GM19035 (cell line): Measurements from ENCODE around the gene MLKL.

ENCODE experiments used
- ATAC-seq: cut with Tn5 transposase; IDR thresholded peaks from one replicate; pipeline ENCODE4 v1.9.1; 2021; ENCODE audit not compliant: unreplicated experiment

The MLKL gene

DNA sequence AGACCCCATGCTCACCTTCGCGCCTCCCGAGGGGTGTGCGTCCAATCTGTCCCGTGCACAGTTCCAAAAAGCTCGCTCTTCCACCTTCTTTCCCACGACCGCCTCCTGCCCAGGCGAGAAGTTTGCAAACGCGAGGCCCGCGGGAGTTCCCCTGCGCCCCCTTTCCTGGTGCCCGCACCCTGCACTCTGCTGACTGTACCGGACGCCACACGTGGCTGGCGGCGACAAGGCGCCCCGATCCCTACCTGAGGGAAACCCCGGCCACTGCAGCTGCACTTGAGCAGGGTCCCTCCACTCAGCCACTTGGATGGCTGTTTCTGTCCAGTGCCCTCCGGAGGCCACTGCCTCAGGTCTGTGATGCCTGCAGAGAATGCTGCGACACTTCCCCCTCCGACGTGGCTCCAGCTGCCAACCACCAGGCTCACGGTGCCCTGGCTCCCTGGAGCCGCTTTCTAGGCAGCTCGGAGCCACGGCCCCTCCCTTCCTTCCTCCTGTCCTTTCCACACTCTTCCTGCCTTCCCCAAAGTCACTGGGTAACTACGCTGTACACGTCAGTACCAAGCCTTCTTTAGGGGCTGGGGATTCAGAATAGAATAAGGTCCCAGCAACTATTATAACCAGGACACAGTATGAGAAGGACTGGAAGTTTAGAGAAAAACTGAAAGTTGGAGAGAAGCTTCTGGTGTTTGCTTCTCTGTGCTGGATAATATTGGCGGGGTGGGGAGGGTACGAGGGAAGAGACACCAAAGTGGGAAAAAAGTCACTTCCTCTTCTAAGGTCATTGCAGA lies at the start of gene MLKL:
MLKL (minus strand) TSS at position 425 of the 788 bp plus-strand sequence. CDS start 5,105 bp downstream, outside the sequence.
- peak; percentile 51 for ATAC-seq

DNA sequence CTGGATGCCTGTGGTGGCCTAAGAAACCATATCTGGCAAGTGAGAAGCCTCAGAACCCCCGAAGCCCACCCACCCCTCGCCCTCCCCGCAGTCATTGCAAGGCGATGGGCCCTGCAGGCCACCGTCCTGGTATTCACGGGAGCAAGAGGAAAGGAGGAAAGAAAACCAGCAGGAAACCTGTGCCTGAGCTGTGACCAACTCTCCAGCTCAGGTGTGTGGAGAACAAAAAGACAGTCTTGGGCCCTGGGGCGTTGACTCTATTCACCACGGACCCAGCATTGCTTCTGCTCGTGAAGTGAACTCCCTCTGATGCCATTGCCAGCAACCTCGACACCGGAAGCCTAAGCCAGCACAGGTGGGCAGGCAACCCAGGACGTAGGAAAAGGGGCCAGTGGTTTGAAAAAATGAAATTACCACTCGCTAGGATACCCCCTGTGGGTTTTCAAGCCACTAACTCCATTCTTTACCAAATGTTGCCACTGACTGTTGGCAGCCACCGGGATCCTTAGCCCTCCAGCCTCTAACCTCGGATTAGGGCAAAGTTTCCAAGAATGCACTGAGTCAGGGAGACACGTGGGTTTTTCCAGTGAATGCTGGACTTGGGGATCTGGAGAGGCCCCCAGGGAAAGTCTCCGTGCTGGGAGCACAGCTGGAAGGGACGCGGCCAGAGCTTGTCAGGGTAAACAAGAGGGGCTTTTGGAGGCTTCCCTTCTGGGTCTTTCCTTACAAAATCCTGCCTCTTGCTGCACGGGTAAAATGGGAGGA lies 48.8 kb upstream of the MLKL start:
- ATAC-seq: no peak

- no peak for ATAC-seq
Observed at GRCh38 chr16:74748616-74749026, 48.0 kb upstream of the MLKL start.

DNA sequence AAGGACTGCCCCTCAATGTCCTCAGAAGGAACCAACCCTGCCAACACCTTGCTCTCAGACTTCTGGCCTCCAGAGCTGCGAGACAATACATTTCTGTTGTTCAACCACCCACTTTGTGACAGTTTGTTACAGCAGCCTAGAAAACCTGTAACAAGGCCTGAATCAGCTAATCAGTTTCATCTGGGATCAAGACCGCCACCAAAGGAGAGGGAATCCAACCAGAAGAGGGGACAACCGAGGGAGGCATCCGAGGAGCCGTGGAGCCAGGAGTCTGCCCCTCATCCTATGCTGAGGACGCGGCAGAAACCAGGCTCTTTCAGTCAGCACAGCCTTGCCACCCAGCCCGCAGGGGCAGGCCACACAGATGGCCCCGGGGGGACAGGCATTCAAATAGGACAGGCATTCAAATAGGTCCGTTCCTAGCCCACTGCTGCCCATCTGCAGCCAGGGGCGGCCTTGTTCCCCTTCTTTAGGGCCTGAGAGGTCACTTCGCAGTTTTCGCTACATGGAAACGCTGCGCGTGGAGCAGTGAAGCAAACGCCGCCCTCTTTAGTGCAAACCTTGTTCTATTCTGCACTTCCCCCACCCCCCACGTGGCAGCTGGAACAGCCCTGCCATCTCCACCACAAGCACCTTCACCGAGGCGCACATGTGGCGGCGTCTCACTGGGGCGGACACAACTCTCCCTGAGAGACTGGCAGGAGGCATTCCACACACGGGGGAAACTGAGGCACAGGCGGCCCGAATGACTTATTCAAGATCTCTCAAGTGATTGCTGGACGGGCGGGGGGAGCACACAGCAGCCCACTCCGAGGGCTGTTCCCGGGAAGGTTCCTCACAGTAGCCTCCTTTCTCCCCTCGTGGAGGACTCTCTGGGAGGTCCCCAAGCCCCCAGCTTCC lies 47.3 kb upstream of the MLKL start:
- ATAC-seq: no peak

- no peak for ATAC-seq
Observed at GRCh38 chr16:74745926-74746325, 45.3 kb upstream of the MLKL start.

GRCh38 chr16:74745109-74745615 lies 44.5 kb upstream of the MLKL start:
- ATAC-seq: no peak

- no peak for ATAC-seq
Observed at GRCh38 chr16:74744566-74744965, 43.9 kb upstream of the MLKL start.

- no peak for ATAC-seq
Observed at GRCh38 chr16:74743668-74744299, 43.1 kb upstream of the MLKL start.

DNA sequence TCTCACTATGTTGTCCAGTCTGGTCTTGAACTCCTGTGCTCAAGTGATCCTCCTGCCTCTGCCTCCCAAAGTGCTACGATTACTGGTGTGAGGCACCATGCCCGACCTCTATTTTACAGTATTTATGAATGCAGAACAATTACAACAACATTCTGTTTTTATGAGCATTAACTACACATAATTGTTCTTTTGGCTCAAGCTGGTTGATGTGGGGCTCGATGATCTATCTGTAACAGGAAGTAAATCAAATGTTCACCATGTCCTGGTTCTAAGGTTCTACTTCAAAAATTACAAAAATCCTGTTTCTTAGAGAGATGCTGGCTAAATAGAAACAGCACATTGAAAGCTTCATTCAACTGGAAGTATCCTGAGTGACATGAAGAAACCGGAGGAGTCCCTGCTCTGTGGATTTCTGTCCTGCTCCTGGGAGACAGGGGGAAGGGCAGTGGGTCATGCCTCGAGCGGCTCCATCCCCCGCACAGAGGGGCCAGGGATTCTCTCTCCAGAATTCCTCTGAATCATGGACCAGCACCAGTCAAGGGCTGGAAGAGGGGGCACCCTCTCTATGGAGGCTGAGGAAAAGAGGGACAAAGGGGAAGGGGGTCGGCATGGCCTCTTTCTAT lies 42.5 kb upstream of the MLKL start:
- ATAC-seq: no peak

DNA sequence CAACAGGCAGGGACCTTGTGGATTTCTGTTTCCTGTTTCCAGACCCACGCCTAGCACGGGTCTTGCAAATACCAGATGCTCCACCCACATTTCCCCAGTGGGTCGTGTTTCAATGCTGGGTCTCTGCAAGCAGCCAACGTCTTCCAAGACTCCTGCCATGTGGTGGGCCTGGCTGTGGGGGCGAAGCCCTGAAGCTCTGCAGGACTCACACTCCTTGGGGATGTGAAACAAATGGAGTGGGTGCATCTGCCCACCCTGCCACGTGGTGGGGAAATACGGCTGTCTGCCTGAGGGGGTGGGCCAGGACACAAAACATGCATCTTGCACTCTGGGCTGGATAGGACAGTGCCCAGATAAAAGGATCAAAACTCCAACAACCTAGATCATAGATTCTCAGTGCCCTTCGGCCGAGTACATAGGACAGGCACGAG lies 41.4 kb upstream of the MLKL start:
- ATAC-seq: no peak

GRCh38 chr16:74740795-74741304 lies 40.2 kb upstream of the MLKL start:
- ATAC-seq: no peak

GRCh38 chr16:74739275-74739674 lies 38.6 kb upstream of the MLKL start:
- no peak for ATAC-seq

DNA sequence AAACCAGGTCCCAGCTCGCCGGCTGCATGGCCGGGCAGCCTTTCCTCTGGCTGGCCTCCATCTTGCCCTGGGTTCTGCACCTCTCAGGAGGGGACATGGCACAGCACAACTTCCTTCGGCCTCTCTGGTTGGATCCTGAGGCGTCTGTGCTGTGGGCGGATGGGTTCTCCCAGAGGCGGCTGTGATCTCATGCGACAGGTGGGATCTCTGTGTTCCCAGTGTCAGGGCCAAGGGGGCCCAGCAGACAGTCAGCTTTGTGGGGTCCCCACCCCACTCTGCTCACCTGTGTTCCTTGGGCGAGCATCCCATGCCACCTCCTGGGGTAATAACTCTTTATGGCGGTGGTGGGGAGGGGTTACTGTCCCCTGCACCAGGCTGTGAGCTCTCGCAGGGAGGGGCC lies 38.2 kb upstream of the MLKL start:
- no peak for ATAC-seq

GRCh38 chr16:74738113-74738541 lies 37.5 kb upstream of the MLKL start:
- ATAC-seq: no peak

- no peak for ATAC-seq
Observed at GRCh38 chr16:74737521-74737920, 36.9 kb upstream of the MLKL start.

- ATAC-seq: no peak
Observed at GRCh38 chr16:74736531-74737157, 36.0 kb upstream of the MLKL start.

DNA sequence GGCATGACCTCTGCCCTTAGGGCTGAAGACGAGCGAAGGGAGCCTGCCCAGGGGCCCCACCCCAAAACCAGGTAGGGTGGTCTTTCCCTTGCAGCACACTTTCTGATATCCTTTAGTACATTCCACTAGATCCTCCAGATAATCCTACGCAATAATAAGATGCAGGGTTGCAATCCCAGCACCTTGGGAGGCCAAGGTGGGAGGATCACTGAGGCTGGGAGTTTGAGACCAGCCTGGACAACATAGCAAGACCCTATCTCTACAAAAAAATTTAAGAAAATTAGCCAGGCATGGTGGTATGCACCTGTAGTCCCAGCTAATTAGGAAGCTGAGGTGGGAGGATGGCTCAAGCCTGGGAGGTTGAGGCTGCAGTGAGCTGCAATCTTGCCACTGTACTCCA lies 34.9 kb upstream of the MLKL start:
- ATAC-seq: no peak

DNA sequence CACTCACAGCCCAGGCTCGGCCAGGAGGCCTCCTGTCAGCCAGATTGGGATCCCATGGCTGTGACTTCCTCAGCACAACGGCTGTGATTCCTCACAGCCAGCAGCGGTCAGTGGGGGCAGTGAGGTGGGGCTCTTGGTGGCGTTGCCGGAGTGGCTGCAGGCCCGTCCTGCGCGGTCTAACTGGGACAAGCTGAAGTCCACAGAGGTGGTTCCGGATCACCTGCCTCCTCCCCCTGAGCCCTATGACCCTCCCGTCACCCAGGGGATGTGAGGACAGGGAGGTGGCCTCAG lies 34.4 kb upstream of the MLKL start:
- ATAC-seq: no peak

- ATAC-seq: no peak
Observed at GRCh38 chr16:74734361-74735161, 33.9 kb upstream of the MLKL start.
